Stimulated activated CD4-positive, alpha-beta T cell treated with anti-CD3 and anti-CD28 coated beads, TNF-alpha, amount 100 ng/mL, for 4 hours (primary cell): Measurements from ENCODE around the gene ARTN.

Experiments
- DNase-seq, 3 experiments: peaks; one replicate each; pipeline ENCODE4 v3.0.0-alpha.2; 2020; ENCODE audit warnings: low read depth in 3 of 3

Gene ARTN

GRCh38 chr1:43924516-43924915 is 9.1 kb upstream of the ARTN start:
- no peak for DNase-seq

GRCh38 chr1:43925846-43926245 is 7.8 kb upstream of the ARTN start:
- no peak for DNase-seq

- no peak for DNase-seq
Measured at GRCh38 chr1:43930168-43930948, 3.2 kb upstream of the ARTN start.

GRCh38 chr1:43930949-43931275 is 2.7 kb upstream of the ARTN start:
- DNase-seq, result no peak

GRCh38 chr1:43931711-43932660 is 1.6 kb upstream of the ARTN start:
- no peak for DNase-seq

- no peak for DNase-seq
Measured at GRCh38 chr1:43932786-43933385, 715 bp upstream of the ARTN start.

- peak in 1 of 3 experiments; percentile 24 for DNase-seq
Measured at GRCh38 chr1:43934101-43934985, 742 bp downstream of the ARTN start.

- DNase-seq, result no peak
Measured at GRCh38 chr1:43934986-43935324, 1.4 kb downstream of the ARTN start.

GRCh38 chr1:43935711-43936427 is 2.3 kb downstream of the ARTN start:
- DNase-seq, result no peak

- no peak for DNase-seq
Measured at GRCh38 chr1:43936431-43937151, 3.0 kb downstream of the ARTN start.

GRCh38 chr1:43937179-43937865 is 3.7 kb downstream of the ARTN start:
- no peak for DNase-seq

- DNase-seq, result no peak
Measured at GRCh38 chr1:43938383-43938782, 4.8 kb downstream of the ARTN start.

GRCh38 chr1:43938892-43939587 is 5.4 kb downstream of the ARTN start:
- DNase-seq, result no peak

- DNase-seq, result no peak
Measured at GRCh38 chr1:43942411-43942810, 8.8 kb downstream of the ARTN start.

GRCh38 chr1:43944860-43945259 is 11.3 kb downstream of the ARTN start:
- DNase-seq, result no peak

- DNase-seq, result no peak
Measured at GRCh38 chr1:43945674-43946235, 12.2 kb downstream of the ARTN start.

GRCh38 chr1:43946236-43947060 is 12.8 kb downstream of the ARTN start, which contains the start of gene IPO13:
TSS of gene IPO13 (plus strand) at chr1:43946950. CDS start at chr1:43947601, 651 bp downstream.
- DNase-seq, result peak; percentile 88 to 96 (median 91)
